K562 (cell line): ENCODE measurements around the gene APOO. TPM values are rescaled to one million over a fixed set of nuclear protein-coding genes. Genes with fewer than 3 reads are reported as not detected.

Source experiments
- ATAC-seq: fragments of 200-7000 bp; cut with Tn5 transposase; 3 replicates; pipeline ENCODE4 v1.9.1; 2020; ENCODE audit warnings: moderate library complexity
- BruUV-seq: library from RNA; stranded (reverse); fragments of 400-500 nt; replicated peaks from 2 replicates; lab custom pipeline; 2021; lab: Mats Ljungman, UMichigan
- CTCF ChIA-PET: fragments of 300-600 bp; formaldehyde crosslinking; extraction: SDS; loops from one replicate; lab custom pipeline; 2021; ENCODE audit warnings: low intra/inter-chr PET ratio; lab: Yijun Ruan, JAX
- POLR2A ChIA-PET: fragments of 300-600, 350-650 bp; sonication (Branson Sonifier 250); formaldehyde crosslinking; extraction: SDS; loops from one replicate; lab custom pipeline; 2021; ENCODE audit warnings: antibody characterized with exemption, inconsistent platforms; lab: Yijun Ruan, JAX
- DNase-seq, 4 experiments: peaks; one replicate each; pipeline versions ENCODE4 v3.0.0 to v3.0.0-alpha.2; 2011 to 2018; ENCODE audit warnings: low spot score in 3 of 4, mixed read lengths in 3 of 4; ENCODE audit errors: extremely low read depth in 1 of 4
- FAIRE-seq: peaks from 2 replicates; lab custom pipeline; 2011; peaks lifted over from hg19 to GRCh38; lab: Jason Lieb, UNC
- H2AFZ ChIP-seq: 2 replicates; pipeline ENCODE4 v1.6.0; 2011; ENCODE audit warnings: low read depth, low read length, control low read depth, inconsistent platforms
- H3K27ac ChIP-seq: fragments of 200-600 bp; 3 replicates; pipeline ENCODE4 v1.8.0; 2011; ENCODE audit warnings: low read depth, mild to moderate bottlenecking, control low read depth, inconsistent platforms, low read length, moderate library complexity, mixed read lengths; ENCODE audit errors: extremely low read depth
- H3K27me3 ChIP-seq, 2 experiments: fragments of 300-600 bp in 1 of 2; 2 replicates in 1 of 2; 3 replicates in 1 of 2; pipeline versions ENCODE4 v1.6.0 to v1.8.0; 2011; ENCODE audit warnings: inconsistent platforms in 2 of 2, low read length in 2 of 2, mild to moderate bottlenecking in 1 of 2, mixed read lengths in 1 of 2, moderate library complexity in 1 of 2; ENCODE audit not compliant: control insufficient read depth in 2 of 2, insufficient read depth in 2 of 2
- H3K36me3 ChIP-seq: fragments of 300-600 bp; 3 replicates; pipeline ENCODE4 v1.8.0; 2011; ENCODE audit warnings: mild to moderate bottlenecking, low read length, inconsistent platforms; ENCODE audit not compliant: control insufficient read depth, insufficient read depth
- H3K4me1 ChIP-seq, 2 experiments: fragments of 200-600 bp in 1 of 2; replicated peaks in 1 of 2; 2 replicates in 1 of 2; 3 replicates in 1 of 2; pipeline versions ENCODE4 v1.5.1 to v1.8.0; 2011; ENCODE audit warnings: inconsistent platforms in 2 of 2, low read length in 2 of 2, mild to moderate bottlenecking in 1 of 2, mixed read lengths in 1 of 2, moderate library complexity in 1 of 2; ENCODE audit not compliant: control insufficient read depth in 2 of 2, insufficient read depth in 2 of 2
- H3K4me2 ChIP-seq: 2 replicates; pipeline ENCODE4 v1.6.1; 2011; ENCODE audit warnings: low read length, control low read depth, inconsistent platforms, mixed read lengths; ENCODE audit not compliant: insufficient read depth
- H3K4me3 ChIP-seq: fragments of 200-600 bp; sonication (generic), shearing (Covaris generic); 2 replicates; pipeline ENCODE4 v1.5.1; 2016; ENCODE audit warnings: control low read depth, inconsistent platforms
- H3K79me2 ChIP-seq: fragments of 200-600 bp; 3 replicates; pipeline ENCODE4 v1.8.0; 2011; ENCODE audit warnings: low read length, inconsistent platforms; ENCODE audit not compliant: control insufficient read depth, insufficient read depth
- H3K9ac ChIP-seq, 2 experiments: 2 replicates each; pipeline versions ENCODE4 v1.6.0 to v1.6.1; 2011; ENCODE audit warnings: low read depth in 2 of 2, low read length in 2 of 2, control low read depth in 1 of 2, inconsistent platforms in 1 of 2, mild to moderate bottlenecking in 1 of 2, mixed read lengths in 1 of 2; ENCODE audit not compliant: insufficient read depth in 1 of 2
- H3K9me1 ChIP-seq: one replicate; pipeline ENCODE4 v1.6.0; 2011; ENCODE audit warnings: inconsistent platforms, mild to moderate bottlenecking, low read length, moderate library complexity; ENCODE audit not compliant: control insufficient read depth, insufficient read depth
- H3K9me3 ChIP-seq: replicated peaks from 2 replicates; pipeline ENCODE4 v1.5.1; 2011; ENCODE audit warnings: low read depth, low read length, inconsistent platforms; ENCODE audit not compliant: control insufficient read depth, insufficient read depth
- H4K20me1 ChIP-seq: replicated peaks from 2 replicates; pipeline ENCODE4 v1.6.1; 2011; ENCODE audit warnings: low read length, inconsistent platforms, mixed read lengths; ENCODE audit not compliant: control insufficient read depth, insufficient read depth
- ARNT ChIP-seq, 2 experiments: fragments of 450-650 bp; IDR thresholded peaks; 2 replicates each; pipeline ENCODE4 v1.6.1; 2016; ENCODE audit warnings: mild to moderate bottlenecking in 1 of 2
- CBX3 ChIP-seq, 2 experiments: IDR thresholded peaks; 1 replicate in 1 of 2; 2 replicates in 1 of 2; pipeline ENCODE4 v1.6.1; 2012; ENCODE audit warnings: inconsistent platforms in 2 of 2, low read length in 2 of 2, borderline replicate concordance in 1 of 2, control low read depth in 1 of 2
- CHD4 ChIP-seq: fragments of 200-600 bp; sonication (generic); IDR thresholded peaks from 3 replicates; pipeline ENCODE4 v1.6.1; 2012; ENCODE audit warnings: low read depth, mild to moderate bottlenecking, mixed read lengths, low read length, inconsistent platforms; ENCODE audit not compliant: insufficient read depth, insufficient replicate concordance, poor library complexity, severe bottlenecking
- CREB3L1 ChIP-seq: fragments of 450-650 bp; IDR thresholded peaks from 2 replicates; pipeline ENCODE4 v1.6.1; 2014; ENCODE audit warnings: low read depth, mild to moderate bottlenecking, moderate library complexity, borderline replicate concordance
- HMG20A ChIP-seq: fragments of 450-650 bp; formaldehyde crosslinking; conservative IDR thresholded peaks from 2 replicates; pipeline ENCODE4 v1.4.0; 2020; ENCODE audit warnings: mild to moderate bottlenecking, mixed read lengths
- ILK ChIP-seq: fragments of 450-650 bp; IDR thresholded peaks from 2 replicates; pipeline ENCODE4 v1.6.1; 2016; ENCODE audit warnings: missing genetic modification characterization, low read depth, mild to moderate bottlenecking, missing compliant biosample characterization, moderate library complexity, borderline replicate concordance
- MCM5 ChIP-seq: fragments of 450-650 bp; IDR thresholded peaks from 2 replicates; pipeline ENCODE4 v1.6.1; 2016; ENCODE audit warnings: low read depth
- PHF21A ChIP-seq: fragments of 450-650 bp; IDR thresholded peaks from 2 replicates; pipeline ENCODE4 v1.6.1; 2017; ENCODE audit warnings: low read depth, borderline replicate concordance
- RBM17 ChIP-seq: fragments of 200-400 bp; formaldehyde crosslinking; IDR thresholded peaks from 2 replicates; pipeline ENCODE4 v1.6.1; 2017; ENCODE audit warnings: low read depth, mild to moderate bottlenecking, low read length, borderline replicate concordance
- SNIP1 ChIP-seq: fragments of 450-650 bp; IDR thresholded peaks from 2 replicates; pipeline ENCODE4 v1.7.1; 2017; ENCODE audit warnings: low read depth, mild to moderate bottlenecking
- TCFL5 ChIP-seq: fragments of 250-450 bp; sonication (Bioruptor Pico); conservative IDR thresholded peaks from 2 replicates; pipeline ENCODE4 v1.6.1; 2021; ENCODE audit warnings: mild to moderate bottlenecking, moderate library complexity, matching md5 sums
- ZBED1 ChIP-seq: IDR thresholded peaks from 2 replicates; pipeline ENCODE4 v1.6.1; 2014
- ZNF79 ChIP-seq: fragments of 250-450 bp; sonication (Bioruptor Pico); IDR thresholded peaks from 2 replicates; pipeline ENCODE4 v1.4.0; 2020; ENCODE audit warnings: low read depth, mild to moderate bottlenecking, moderate library complexity
- WGBS: fragments of 100-300 bp; shearing (Covaris generic); methylation state at CpG from one replicate; pipeline ENCODE4 v1.1.6; 2016; ENCODE audit warnings: low coverage, mixed read lengths; ENCODE audit not compliant: insufficient coverage; ENCODE audit errors: missing lambda C conversion rate; 5-methylcytosine and 5-hydroxymethylcytosine counted together
- in situ Hi-C: fragments of 300-500 bp; cut with MboI; formaldehyde crosslinking; loops from 4 replicates; pipeline ENCODE4 v1.15.0; 2018; ENCODE audit warnings: inconsistent platforms, mixed read lengths
- intact Hi-C: fragments of 100-400 bp; cut with micrococcal nuclease; formaldehyde crosslinking; loops from 2 replicates; pipeline ENCODE4 v1.14.2; 2022
- polyA plus RNA-seq, 8 experiments: library from polyadenylated mRNA; depleted of rRNA in 4 of 8; stranded (reverse) in 5 of 8; unstranded in 3 of 8; fragments of >200 nt; fragmentation: Nextera tagmentation in 2 of 8; fragmentation: Illumina TruSeq in 1 of 8; extraction: Ambion mirVana in 2 of 8; extraction: Trizol in 1 of 8; gene quantifications; 2 replicates each; pipeline versions ENCODE4 v1.2.1 to v1.2.3, GENCODE V29; 2011 to 2014; ENCODE audit warnings: inconsistent platforms in 1 of 8, missing spikeins in 1 of 8
- total RNA-seq, 7 experiments: library from RNA; depleted of rRNA in 6 of 7; stranded (reverse); fragments of >200 nt in 6 of 7; fragmentation: Illumina TruSeq in 2 of 7; extraction: Trizol in 2 of 7; gene quantifications; 2 replicates each; pipeline versions ENCODE4 v1.2.1 to v1.2.3, GENCODE V29; 2011 to 2021; ENCODE audit warnings: low replicate concordance in 1 of 7
- TF ChIP-seq, protein P1 (sequence below): fragments of 250-450 bp; sonication (Bioruptor Pico); IDR thresholded peaks from 2 replicates; pipeline ENCODE4 v1.5.0; 2021; ENCODE audit warnings: mild to moderate bottlenecking, borderline replicate concordance

Gene APOO
- total and polyA plus RNA-seq, 9 of the 15 experiments (the other 6 are each of a cell fraction or from before 2014, with no cell fraction given) = 37.3 to 76.4 (median 60.8) TPM

DNA sequence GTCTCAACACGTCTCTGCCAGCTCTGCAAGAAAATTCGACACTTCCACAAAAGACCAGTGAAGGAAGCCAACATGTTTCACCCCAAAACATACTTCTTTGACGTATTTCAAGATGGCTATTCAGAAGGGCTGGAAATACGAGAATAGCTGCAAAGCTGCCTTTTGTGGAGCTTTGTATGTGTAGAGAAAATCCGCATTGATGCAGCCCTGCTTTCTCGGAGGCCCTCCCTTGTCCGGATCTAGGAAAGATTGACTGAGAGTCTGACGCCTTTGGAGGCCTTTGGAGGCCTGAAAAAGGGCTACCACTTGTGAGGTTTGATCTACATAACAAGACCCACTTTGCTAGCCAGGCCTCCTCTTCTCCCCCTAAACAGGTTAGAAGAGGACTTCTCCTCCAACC is 112.5 kb downstream of the APOO start:
- H3K36me3 ChIP-seq = no peaks in the 10 kb centered on the region
- no peaks in the 10 kb centered on the region for H3K9me3 ChIP-seq
- BruUV-seq = no TSS peak
- no peak for DNase-seq
- FAIRE-seq = no peak
- WGBS = 50% methylated on average over 5 of the region's 8 CpGs
- H3K4me2 ChIP-seq = no peak overlapping the region
- in situ Hi-C loops = no loop called here
- no peaks in the 10 kb centered on the region for H3K9me1 ChIP-seq
- no peak overlapping the region for H3K27ac ChIP-seq
- H2AFZ ChIP-seq = peak overlapping the region; percentile 68
- peaks cover 0 to 5% of the 10 kb centered on the region in 2 experiments; a peak in 1 of 5 replicates for H3K4me1 ChIP-seq
- no peak overlapping the region for H3K9ac ChIP-seq
- H3K27me3 ChIP-seq = no peaks in the 10 kb centered on the region
- ATAC-seq = no peak
- TF ChIP-seq CREB3L1 (no peak), ZBED1 (no peak), ZNF79 (no peak), TCFL5 (CRISPR knock-in tag) (no peak), CHD4 (no peak), MCM5 (no peak), PHF21A (no peak), ILK (tag) (no peak), RBM17 (no peak), ARNT (IDR thresholded peaks at IDR 0.05) (no peak), HMG20A (no peak), CBX3 (IDR thresholded peaks at IDR 0.05; ENCODE audit: borderline replicate concordance in 1 of 2, low read length in 2 of 2) (no peak), SNIP1 (no peak)
- TF ChIP-seq, protein P1, sequence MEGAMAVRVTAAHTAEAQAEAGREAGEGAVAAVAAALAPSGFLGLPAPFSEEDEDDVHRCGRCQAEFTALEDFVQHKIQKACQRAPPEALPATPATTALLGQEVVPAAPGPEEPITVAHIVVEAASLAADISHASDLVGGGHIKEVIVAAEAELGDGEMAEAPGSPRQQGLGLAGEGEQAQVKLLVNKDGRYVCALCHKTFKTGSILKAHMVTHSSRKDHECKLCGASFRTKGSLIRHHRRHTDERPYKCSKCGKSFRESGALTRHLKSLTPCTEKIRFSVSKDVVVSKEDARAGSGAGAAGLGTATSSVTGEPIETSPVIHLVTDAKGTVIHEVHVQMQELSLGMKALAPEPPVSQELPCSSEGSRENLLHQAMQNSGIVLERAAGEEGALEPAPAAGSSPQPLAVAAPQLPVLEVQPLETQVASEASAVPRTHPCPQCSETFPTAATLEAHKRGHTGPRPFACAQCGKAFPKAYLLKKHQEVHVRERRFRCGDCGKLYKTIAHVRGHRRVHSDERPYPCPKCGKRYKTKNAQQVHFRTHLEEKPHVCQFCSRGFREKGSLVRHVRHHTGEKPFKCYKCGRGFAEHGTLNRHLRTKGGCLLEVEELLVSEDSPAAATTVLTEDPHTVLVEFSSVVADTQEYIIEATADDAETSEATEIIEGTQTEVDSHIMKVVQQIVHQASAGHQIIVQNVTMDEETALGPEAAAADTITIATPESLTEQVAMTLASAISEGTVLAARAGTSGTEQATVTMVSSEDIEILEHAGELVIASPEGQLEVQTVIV (CRISPR knock-in tag) = no peak
- POLR2A ChIA-PET = interaction anchor here (2.1 kb wide), 1 partner anchor 10 kb away, joined by 12 read pairs; no protein-coding TSS in a partner anchor
- intact Hi-C loops = no loop called here
- H3K79me2 ChIP-seq = no peaks in the 10 kb centered on the region
- H3K4me3 ChIP-seq = no peak overlapping the region
- H4K20me1 ChIP-seq = no peaks in the 10 kb centered on the region
- CTCF ChIA-PET = no interaction called here
